Suprapubic skin (tissue), 4 donors: ENCODE results near the gene RANBP6.

Experiments
- CTCF ChIP-seq, 2 donors: fragments of 200-600 bp in 1 of 2; fragments of 450-650 bp in 1 of 2; sonication (generic) in 1 of 2; IDR thresholded peaks; one replicate each; pipeline ENCODE4 v1.5.1; 2016 to 2019; ENCODE audit warnings: antibody characterized with exemption in 2 of 2, mild to moderate bottlenecking in 1 of 2, moderate library complexity in 1 of 2
- POLR2A ChIP-seq, 2 donors: fragments of 450-650 bp; IDR thresholded peaks; one replicate each; pipeline ENCODE4 v1.6.1; 2017; ENCODE audit warnings: antibody characterized with exemption in 2 of 2, mild to moderate bottlenecking in 2 of 2, moderate library complexity in 2 of 2
- POLR2AphosphoS5 ChIP-seq, 3 donors: sonication (generic); formaldehyde crosslinking; IDR thresholded peaks; one replicate each; pipeline ENCODE4 v1.6.1; 2017; ENCODE audit warnings: antibody characterized with exemption in 3 of 3

- no peak for TF ChIP-seq POLR2A (IDR thresholded peaks at IDR 0.05)
- TF ChIP-seq CTCF (IDR thresholded peaks at IDR 0.05) = no peak
- TF ChIP-seq POLR2AphosphoS5 (IDR thresholded peaks at IDR 0.05) = no peak
These were observed 33.1 kb downstream of the RANBP6 start for GRCh38 chr9:5982317-5982716.
